ENCODE data around the gene RNFT2. TPM values are rescaled to one million over a fixed set of nuclear protein-coding genes. Genes with fewer than 3 reads are reported as not detected.

Gene RNFT2
- polyA plus RNA-seq, 1 donor (not counting 4 experiments of a cell fraction or from before 2014, with no cell fraction given) = 0.96 TPM

GRCh38 chr12:116701432-116701831 lies 36.7 kb upstream of the RNFT2 start:
- Histone ChIP-seq H3K36me3 (ENCODE audit: control insufficient read depth in 2 of 2, extremely low read depth in 1 of 2, insufficient read depth in 2 of 2, low read length in 2 of 2) (no peaks in the 10 kb centered on the region), H3K4me2 (ENCODE audit: control insufficient read depth, extremely low read depth, insufficient read depth, low read depth, low read length) (no peak overlapping the region), H2AFZ (ENCODE audit: control insufficient read depth, low read length) (no peak overlapping the region), H3K27me3 (ENCODE audit: control insufficient read depth, extremely low read depth, insufficient read depth, low read length) (no peaks in the 10 kb centered on the region), H3K9me3 (ENCODE audit: control insufficient read depth, low read depth, low read length) (no peaks in the 10 kb centered on the region), H3K9me1 (ENCODE audit: control insufficient read depth, extremely low read depth, insufficient read depth, low read length) (no peaks in the 10 kb centered on the region), H3K79me2 (ENCODE audit: control insufficient read depth, insufficient read depth, low read length) (no peaks in the 10 kb centered on the region), H3K27ac (ENCODE audit: control insufficient read depth, insufficient read depth, low read length) (no peak overlapping the region), H4K20me1 (ENCODE audit: control insufficient read depth, extremely low read depth, insufficient read depth, low read length) (no peaks in the 10 kb centered on the region), H3K4me1 (ENCODE audit: control insufficient read depth, extremely low read depth, insufficient read depth, low read length) (no peaks in the 10 kb centered on the region), H3K9ac (ENCODE audit: control insufficient read depth, extremely low read depth, insufficient read depth, low read length) (no peak overlapping the region), H3K4me3 (ENCODE audit: control insufficient read depth in 2 of 3, extremely low read depth in 1 of 3, insufficient read depth in 2 of 3, low read depth in 1 of 3, low read length in 3 of 3) (no peak overlapping the region)
- dilution Hi-C loops (cut with MboI; ENCODE audit: extremely low pct_ligation_motif_present, low sequenced_read_pairs) = no loop called here
- FAIRE-seq (no peak), DNase-seq (ENCODE audit: low read depth, low spot score) (no peak)
- TF ChIP-seq EZH2 (IDR thresholded peaks at IDR 0.05; ENCODE audit: low read length) (no peak), CTCF (optimal IDR thresholded peaks at IDR 0.05 in 1 of 3, IDR thresholded peaks at IDR 0.05 in 1 of 3, conservative IDR thresholded peaks at IDR 0.05 in 1 of 3; ENCODE audit: extremely low read depth in 1 of 3, insufficient read depth in 2 of 3, low read length in 3 of 3) (no peak)

- peak; percentile 62 for FAIRE-seq
- H3K4me1 ChIP-seq (ENCODE audit: control insufficient read depth, extremely low read depth, insufficient read depth, low read length) = no peaks in the 10 kb centered on the region
- H3K79me2 ChIP-seq (ENCODE audit: control insufficient read depth, insufficient read depth, low read length) = no peaks in the 10 kb centered on the region
- no peaks in the 10 kb centered on the region for H3K9me1 ChIP-seq (ENCODE audit: control insufficient read depth, extremely low read depth, insufficient read depth, low read length)
- H2AFZ ChIP-seq (ENCODE audit: control insufficient read depth, low read length) = no peak overlapping the region
- H3K9me3 ChIP-seq (ENCODE audit: control insufficient read depth, low read depth, low read length) = no peaks in the 10 kb centered on the region
- no peaks in the 10 kb centered on the region for H3K36me3 ChIP-seq (ENCODE audit: control insufficient read depth in 2 of 2, extremely low read depth in 1 of 2, insufficient read depth in 2 of 2, low read length in 2 of 2)
- TF ChIP-seq EZH2 (IDR thresholded peaks at IDR 0.05; ENCODE audit: low read length) (no peak), CTCF (optimal IDR thresholded peaks at IDR 0.05 in 1 of 3, IDR thresholded peaks at IDR 0.05 in 1 of 3, conservative IDR thresholded peaks at IDR 0.05 in 1 of 3; ENCODE audit: extremely low read depth in 1 of 3, insufficient read depth in 2 of 3, low read length in 3 of 3) (peak; percentile 86 to 97 (median 89))
- no peaks in the 10 kb centered on the region for H3K27me3 ChIP-seq (ENCODE audit: control insufficient read depth, extremely low read depth, insufficient read depth, low read length)
- H3K27ac ChIP-seq (ENCODE audit: control insufficient read depth, insufficient read depth, low read length) = no peak overlapping the region
- peak; percentile 35 for DNase-seq (ENCODE audit: low read depth, low spot score)
- dilution Hi-C loops (cut with MboI; ENCODE audit: extremely low pct_ligation_motif_present, low sequenced_read_pairs) = no loop called here
- H3K9ac ChIP-seq (ENCODE audit: control insufficient read depth, extremely low read depth, insufficient read depth, low read length) = no peak overlapping the region
- no peak overlapping the region for H3K4me3 ChIP-seq (ENCODE audit: control insufficient read depth in 2 of 3, extremely low read depth in 1 of 3, insufficient read depth in 2 of 3, low read depth in 1 of 3, low read length in 3 of 3)
- no peaks in the 10 kb centered on the region for H4K20me1 ChIP-seq (ENCODE audit: control insufficient read depth, extremely low read depth, insufficient read depth, low read length)
- no peak overlapping the region for H3K4me2 ChIP-seq (ENCODE audit: control insufficient read depth, extremely low read depth, insufficient read depth, low read depth, low read length)
These were observed 34.8 kb upstream of the RNFT2 start for GRCh38 chr12:116703214-116703795.

Measured in keratinocyte (primary cell).